H9 (cell line): ENCODE results near the gene DKKL1. TPM values are rescaled to one million over a fixed set of nuclear protein-coding genes. Genes with fewer than 3 reads are reported as not detected.
A peak's percentile ranks its signal among the peaks of the same experiment; 100 is the strongest.

Experiments used
- DNase-seq: peaks from one replicate; pipeline ENCODE4 v3.0.0-alpha.2; 2017
- H2AFZ ChIP-seq: one replicate; pipeline ENCODE4 v1.6.1; 2013; ENCODE audit warnings: mild to moderate bottlenecking, low read length, control low read depth, moderate library complexity
- H2AK5ac ChIP-seq: 2 replicates; pipeline ENCODE4 v1.6.1; 2013; ENCODE audit warnings: low read length, control low read depth, mixed read lengths; ENCODE audit not compliant: insufficient read length
- H2BK120ac ChIP-seq: one replicate; pipeline ENCODE4 v1.6.1; 2013; ENCODE audit warnings: low read depth, mild to moderate bottlenecking, low read length, control low read depth, inconsistent platforms; ENCODE audit not compliant: poor library complexity, severe bottlenecking
- H2BK12ac ChIP-seq: 2 replicates; pipeline ENCODE4 v1.6.1; 2013; ENCODE audit warnings: low read length, control low read depth, mixed read lengths, low read depth; ENCODE audit not compliant: insufficient read length
- H2BK15ac ChIP-seq: 2 replicates; pipeline ENCODE4 v1.6.1; 2013; ENCODE audit warnings: low read depth, low read length, control low read depth
- H2BK20ac ChIP-seq: one replicate; pipeline ENCODE4 v1.6.1; 2013; ENCODE audit warnings: low read depth, mild to moderate bottlenecking, low read length, control low read depth, inconsistent platforms; ENCODE audit not compliant: poor library complexity, severe bottlenecking
- H2BK5ac ChIP-seq: 2 replicates; pipeline ENCODE4 v1.6.1; 2013; ENCODE audit warnings: low read length, control low read depth, mixed read lengths; ENCODE audit not compliant: insufficient read length
- H3K14ac ChIP-seq: 2 replicates; pipeline ENCODE4 v1.6.1; 2013; ENCODE audit warnings: low read length, control low read depth; ENCODE audit not compliant: insufficient read depth
- H3K18ac ChIP-seq: 2 replicates; pipeline ENCODE4 v1.6.1; 2013; ENCODE audit warnings: low read depth, mild to moderate bottlenecking, mixed read lengths, low read length, control low read depth; ENCODE audit not compliant: insufficient read length
- H3K23ac ChIP-seq: 2 replicates; pipeline ENCODE4 v1.6.1; 2013; ENCODE audit warnings: low read length, control low read depth, mixed read lengths, low read depth; ENCODE audit not compliant: insufficient read length
- H3K23me2 ChIP-seq: 2 replicates; pipeline ENCODE4 v1.6.1; 2013; ENCODE audit warnings: low read depth, mild to moderate bottlenecking, mixed read lengths, low read length, control low read depth; ENCODE audit not compliant: insufficient read length, poor library complexity, severe bottlenecking
- H3K27ac ChIP-seq: 2 replicates; pipeline ENCODE4 v1.5.1; 2013; ENCODE audit warnings: low read length, control low read depth, mixed read lengths, low read depth; ENCODE audit not compliant: insufficient read length
- H3K27me3 ChIP-seq: 2 replicates; pipeline ENCODE4 v1.6.1; 2013; ENCODE audit warnings: low read length, control low read depth, inconsistent platforms; ENCODE audit not compliant: insufficient read depth
- H3K4ac ChIP-seq: 2 replicates; pipeline ENCODE4 v1.6.1; 2013; ENCODE audit warnings: low read depth, mild to moderate bottlenecking, control low read depth, inconsistent platforms, low read length, moderate library complexity
- H3K4me1 ChIP-seq: 2 replicates; pipeline ENCODE4 v1.6.1; 2013; ENCODE audit warnings: low read length, control low read depth, inconsistent platforms; ENCODE audit not compliant: insufficient read depth
- H3K4me2 ChIP-seq: 2 replicates; pipeline ENCODE4 v1.6.1; 2013; ENCODE audit warnings: low read length, control low read depth, mixed read lengths; ENCODE audit not compliant: insufficient read length, insufficient read depth
- H3K56ac ChIP-seq: 2 replicates; pipeline ENCODE4 v1.6.1; 2013; ENCODE audit warnings: low read depth, mild to moderate bottlenecking, mixed read lengths, low read length, control low read depth; ENCODE audit not compliant: insufficient read length
- H3K79me1 ChIP-seq: 2 replicates; pipeline ENCODE4 v1.6.1; 2013; ENCODE audit warnings: low read depth, mild to moderate bottlenecking, moderate library complexity, low read length, control low read depth, inconsistent platforms; ENCODE audit not compliant: insufficient read depth, poor library complexity, severe bottlenecking
- H3K79me2 ChIP-seq: 2 replicates; pipeline ENCODE4 v1.6.1; 2013; ENCODE audit warnings: low read length, control low read depth, inconsistent platforms; ENCODE audit not compliant: insufficient read depth
- H3K9ac ChIP-seq: 2 replicates; pipeline ENCODE4 v1.6.1; 2013; ENCODE audit warnings: low read length, control low read depth, mixed read lengths; ENCODE audit not compliant: insufficient read length; ENCODE audit errors: extremely low read depth
- H3K9me3 ChIP-seq: one replicate; pipeline ENCODE4 v1.6.1; 2013; ENCODE audit warnings: low read depth, low read length, inconsistent platforms; ENCODE audit not compliant: control insufficient read depth
- H3T11ph ChIP-seq: one replicate; pipeline ENCODE4 v1.6.1; 2013; ENCODE audit warnings: mild to moderate bottlenecking, low read length, control low read depth, inconsistent platforms
- H4K20me1 ChIP-seq: one replicate; pipeline ENCODE4 v1.6.1; 2013; ENCODE audit not compliant: control insufficient read depth, insufficient read length, insufficient read depth
- H4K5ac ChIP-seq: 2 replicates; pipeline ENCODE4 v1.6.1; 2013; ENCODE audit warnings: low read depth, mild to moderate bottlenecking, mixed read lengths, low read length, control low read depth; ENCODE audit not compliant: insufficient read length
- H4K8ac ChIP-seq: replicated peaks from 2 replicates; pipeline ENCODE4 v1.6.1; 2013; ENCODE audit warnings: low read length, control low read depth, mixed read lengths, low read depth; ENCODE audit not compliant: insufficient read length
- H4K91ac ChIP-seq: 2 replicates; pipeline ENCODE4 v1.6.1; 2013; ENCODE audit warnings: low read depth, mild to moderate bottlenecking, moderate library complexity, mixed read lengths, low read length, control low read depth; ENCODE audit not compliant: insufficient read length
- H3K27ac Mint-ChIP-seq, 3 experiments: 2 replicates in 2 of 3; 3 replicates in 1 of 3; pipeline ENCODE4 v1.8.0; 2020 to 2021; ENCODE audit warnings: mixed read lengths in 3 of 3, mild to moderate bottlenecking in 1 of 3, moderate library complexity in 1 of 3
- H3K27me3 Mint-ChIP-seq: 2 replicates; pipeline ENCODE4 v1.8.0; 2021; ENCODE audit warnings: low read depth, mild to moderate bottlenecking, moderate library complexity, mixed read lengths
- H3K36me3 Mint-ChIP-seq, 3 experiments: 2 replicates in 2 of 3; 3 replicates in 1 of 3; pipeline ENCODE4 v1.8.0; 2020 to 2021; ENCODE audit warnings: low read depth in 3 of 3, mixed read lengths in 3 of 3; ENCODE audit not compliant: insufficient read depth in 1 of 3
- H3K4me1 Mint-ChIP-seq, 2 experiments: 2 replicates each; pipeline ENCODE4 v1.8.0; 2020; ENCODE audit warnings: mixed read lengths in 2 of 2
- H3K4me3 Mint-ChIP-seq, 2 experiments: 2 replicates in 1 of 2; 3 replicates in 1 of 2; pipeline ENCODE4 v1.8.0; 2020 to 2021; ENCODE audit warnings: mild to moderate bottlenecking in 2 of 2, mixed read lengths in 2 of 2, moderate library complexity in 1 of 2
- H3K9me3 Mint-ChIP-seq, 2 experiments: 2 replicates in 1 of 2; 3 replicates in 1 of 2; pipeline ENCODE4 v1.8.0; 2020; ENCODE audit warnings: mild to moderate bottlenecking in 2 of 2, mixed read lengths in 2 of 2, moderate library complexity in 1 of 2
- WGBS: extraction: QIAGEN DNeasy Blood & Tissue Kit; methylation state at CpG from one replicate; pipeline ENCODE4 v1.1.7; 2013; ENCODE audit warnings: missing lambda C conversion rate, low lambda C conversion rate, mixed read lengths; ENCODE audit not compliant: insufficient read length; ENCODE audit errors: extremely low coverage; 5-methylcytosine and 5-hydroxymethylcytosine counted together
- total RNA-seq: library from RNA; stranded (reverse); gene quantifications from 2 replicates; pipeline ENCODE4 v1.2.1, GENCODE V29; 2021
- TF ChIP-seq, protein P1 (sequence below): fragments of 200-600 bp; sonication (generic); conservative IDR thresholded peaks from 3 replicates; pipeline ENCODE4 v1.8.0; 2021; ENCODE audit warnings: antibody characterized with exemption, mild to moderate bottlenecking

The DKKL1 gene
- total RNA-seq, 1 experiment from 2014 or later, result 3.5 TPM

DNA sequence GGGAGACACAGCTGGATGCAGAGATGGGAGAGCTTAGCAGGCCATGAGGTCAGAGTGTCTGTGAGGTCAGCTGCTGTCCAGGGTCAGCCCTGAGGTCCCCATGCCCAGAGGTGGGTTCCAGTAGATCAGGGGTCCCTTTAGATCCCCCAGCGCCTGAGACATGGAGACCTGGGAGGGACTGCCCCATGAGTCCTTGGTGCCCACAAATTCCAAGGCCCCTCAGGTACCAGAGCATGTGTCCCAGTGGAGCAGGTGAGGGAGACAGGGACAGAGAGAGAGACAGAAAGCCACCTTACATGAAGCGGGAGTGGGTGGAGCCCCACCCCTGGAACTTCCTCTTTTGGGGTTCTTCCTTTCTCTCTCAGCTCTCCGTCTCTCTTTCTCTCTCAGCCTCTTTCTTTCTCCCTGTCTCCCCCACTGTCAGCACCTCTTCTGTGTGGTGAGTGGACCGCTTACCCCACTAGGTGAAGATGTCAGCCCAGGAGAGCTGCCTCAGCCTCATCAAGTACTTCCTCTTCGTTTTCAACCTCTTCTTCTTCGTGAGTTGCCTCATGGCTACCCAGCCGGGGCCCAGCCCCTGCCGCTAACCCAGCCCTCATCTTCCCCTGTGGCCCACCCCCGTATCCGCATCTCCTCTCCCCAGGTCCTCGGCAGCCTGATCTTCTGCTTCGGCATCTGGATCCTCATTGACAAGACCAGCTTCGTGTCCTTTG lies 28.4 kb upstream of the DKKL1 start, which contains the start of gene CD37:
CD37 (plus strand) TSS at position 336 of the 713 bp plus-strand sequence; CDS start at position 471, 135 bp downstream.
- Histone ChIP-seq H2BK20ac (no peak within 1 kb of the TSS), H3T11ph (no peak within 1 kb of the TSS), H2BK12ac (no peak within 1 kb of the TSS), H3K79me1 (no peaks in the 10 kb centered on the region), H2BK5ac (no peak within 1 kb of the TSS), H3K56ac (no peak within 1 kb of the TSS), H3K4ac (no peak within 1 kb of the TSS), H4K5ac (no peak within 1 kb of the TSS), H3K23ac (no peak within 1 kb of the TSS), H3K9me3 (no peaks in the 10 kb centered on the region), H3K23me2 (peaks cover 12% of the 10 kb centered on the region), H3K79me2 (no peaks in the 10 kb centered on the region), H3K27ac (no peak within 1 kb of the TSS), H3K27me3 (peaks cover 3% of the 10 kb centered on the region; the same call in 1 of the 2 replicates), H2BK15ac (no peak within 1 kb of the TSS), H2AK5ac (no peak within 1 kb of the TSS), H4K8ac (no peak within 1 kb of the TSS), H3K9ac (no peak within 1 kb of the TSS), H4K20me1 (no peaks in the 10 kb centered on the region), H4K91ac (no peak within 1 kb of the TSS), H3K4me2 (no peak within 1 kb of the TSS), H3K14ac (no peak within 1 kb of the TSS), H2BK120ac (no peak within 1 kb of the TSS), H2AFZ (no peak within 1 kb of the TSS), H3K18ac (no peak within 1 kb of the TSS), H3K4me1 (peaks cover 2% of the 10 kb centered on the region; the same call in 1 of the 2 replicates)
- DNase-seq, result peak; percentile 21
- WGBS, result no CpG with 5 or more reads among the region's 13 CpGs
- TF ChIP-seq, protein P1, sequence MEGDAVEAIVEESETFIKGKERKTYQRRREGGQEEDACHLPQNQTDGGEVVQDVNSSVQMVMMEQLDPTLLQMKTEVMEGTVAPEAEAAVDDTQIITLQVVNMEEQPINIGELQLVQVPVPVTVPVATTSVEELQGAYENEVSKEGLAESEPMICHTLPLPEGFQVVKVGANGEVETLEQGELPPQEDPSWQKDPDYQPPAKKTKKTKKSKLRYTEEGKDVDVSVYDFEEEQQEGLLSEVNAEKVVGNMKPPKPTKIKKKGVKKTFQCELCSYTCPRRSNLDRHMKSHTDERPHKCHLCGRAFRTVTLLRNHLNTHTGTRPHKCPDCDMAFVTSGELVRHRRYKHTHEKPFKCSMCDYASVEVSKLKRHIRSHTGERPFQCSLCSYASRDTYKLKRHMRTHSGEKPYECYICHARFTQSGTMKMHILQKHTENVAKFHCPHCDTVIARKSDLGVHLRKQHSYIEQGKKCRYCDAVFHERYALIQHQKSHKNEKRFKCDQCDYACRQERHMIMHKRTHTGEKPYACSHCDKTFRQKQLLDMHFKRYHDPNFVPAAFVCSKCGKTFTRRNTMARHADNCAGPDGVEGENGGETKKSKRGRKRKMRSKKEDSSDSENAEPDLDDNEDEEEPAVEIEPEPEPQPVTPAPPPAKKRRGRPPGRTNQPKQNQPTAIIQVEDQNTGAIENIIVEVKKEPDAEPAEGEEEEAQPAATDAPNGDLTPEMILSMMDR, result no peak
- H3K27me3 Mint-ChIP-seq, result peaks cover 18% of the 10 kb centered on the region
- H3K9me3 Mint-ChIP-seq, result no peaks in the 10 kb centered on the region; a peak in 1 of 5 replicates
- peaks cover 25 to 32% of the 10 kb centered on the region in 2 experiments for H3K4me1 Mint-ChIP-seq
- H3K27ac Mint-ChIP-seq, result peak within 1 kb of the TSS in 2 of 3 experiments; percentile 23 to 81; a peak in 1 of 7 replicates
- no peak within 1 kb of the TSS for H3K4me3 Mint-ChIP-seq
- H3K36me3 Mint-ChIP-seq, result peaks cover under 1 to 29% (median 7%) of the 10 kb centered on the region in 3 experiments
